A549 treated with CpdA at 1 μM for 4 hours (cell line): ENCODE results near the gene TASP1. TPM values are rescaled to one million over a fixed set of nuclear protein-coding genes. Genes with fewer than 3 reads are reported as not detected.

ENCODE experiments used
- total RNA-seq: library from RNA; stranded (reverse); fragments of 200-300 nt; extraction: Qiagen RNA extraction; gene quantifications from 5 replicates; pipeline ENCODE4 v1.2.3, GENCODE V29; 2022; ENCODE audit warnings: low read depth

The TASP1 gene
- 9.4 to 12.2 TPM (median 10.5 TPM) in 5 replicates for total RNA-seq

GRCh38 chr20:13638496-13639149 is at the start of gene TASP1:
TASP1 (minus strand) TSS chr20:13638932; CDS start chr20:13630078, 8,854 bp downstream.

Other genes starting within 250 kb of the TASP1 start
- 20.6 to 35.2 TPM (median 25.0 TPM) in 5 replicates for gene ESF1, start 146.0 kb upstream of the TASP1 start, total RNA-seq
- gene NDUFAF5, start 146.1 kb upstream of the TASP1 start, total RNA-seq = 32.5 to 37.8 TPM (median 34.4 TPM) in 5 replicates